GM12865 (cell line): ENCODE data around the gene NDRG3.
"Not testable (repeated sequence)": the region's sequence is repeated elsewhere in the genome, so short reads cannot be mapped to it uniquely, and the experiment has no call there.

ENCODE experiments used
- DNase-seq: peaks from one replicate; pipeline ENCODE4 v3.0.0; 2010; ENCODE audit warnings: low read depth
- H3K4me3 ChIP-seq: 2 replicates; pipeline ENCODE4 v1.5.1; 2011; ENCODE audit warnings: mild to moderate bottlenecking, low read depth, low read length, control low read depth
- TF ChIP-seq, protein P1 (sequence below): IDR thresholded peaks from 2 replicates; pipeline ENCODE4 v1.5.1; 2011; ENCODE audit warnings: low read length, control low read depth, low read depth, inconsistent platforms; ENCODE audit not compliant: insufficient read depth; ENCODE audit errors: missing control alignments

NDRG3 gene

DNA sequence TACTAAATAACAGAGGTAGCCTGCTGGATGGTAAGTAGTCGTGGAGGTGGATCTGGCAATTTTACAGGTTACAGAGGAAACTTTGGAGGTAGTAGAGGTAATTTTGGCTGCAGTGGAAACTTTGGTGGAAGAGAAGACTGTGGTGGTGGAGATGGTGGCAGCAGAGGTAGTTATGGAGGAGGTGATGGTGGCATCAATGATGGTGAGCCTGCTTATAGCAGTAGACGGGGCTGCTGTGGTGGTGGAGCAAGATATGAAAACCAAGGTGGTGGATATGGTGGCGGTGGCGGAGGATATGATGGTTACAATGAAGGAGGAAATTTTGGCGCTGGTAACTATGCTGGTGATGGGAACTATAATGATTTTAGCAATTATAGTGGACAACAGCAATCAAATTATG is 125.0 kb downstream of the NDRG3 start:
- TF ChIP-seq, protein P1, sequence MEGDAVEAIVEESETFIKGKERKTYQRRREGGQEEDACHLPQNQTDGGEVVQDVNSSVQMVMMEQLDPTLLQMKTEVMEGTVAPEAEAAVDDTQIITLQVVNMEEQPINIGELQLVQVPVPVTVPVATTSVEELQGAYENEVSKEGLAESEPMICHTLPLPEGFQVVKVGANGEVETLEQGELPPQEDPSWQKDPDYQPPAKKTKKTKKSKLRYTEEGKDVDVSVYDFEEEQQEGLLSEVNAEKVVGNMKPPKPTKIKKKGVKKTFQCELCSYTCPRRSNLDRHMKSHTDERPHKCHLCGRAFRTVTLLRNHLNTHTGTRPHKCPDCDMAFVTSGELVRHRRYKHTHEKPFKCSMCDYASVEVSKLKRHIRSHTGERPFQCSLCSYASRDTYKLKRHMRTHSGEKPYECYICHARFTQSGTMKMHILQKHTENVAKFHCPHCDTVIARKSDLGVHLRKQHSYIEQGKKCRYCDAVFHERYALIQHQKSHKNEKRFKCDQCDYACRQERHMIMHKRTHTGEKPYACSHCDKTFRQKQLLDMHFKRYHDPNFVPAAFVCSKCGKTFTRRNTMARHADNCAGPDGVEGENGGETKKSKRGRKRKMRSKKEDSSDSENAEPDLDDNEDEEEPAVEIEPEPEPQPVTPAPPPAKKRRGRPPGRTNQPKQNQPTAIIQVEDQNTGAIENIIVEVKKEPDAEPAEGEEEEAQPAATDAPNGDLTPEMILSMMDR = no peak
- DNase-seq = no peak
- no peak overlapping the region for H3K4me3 ChIP-seq

DNA sequence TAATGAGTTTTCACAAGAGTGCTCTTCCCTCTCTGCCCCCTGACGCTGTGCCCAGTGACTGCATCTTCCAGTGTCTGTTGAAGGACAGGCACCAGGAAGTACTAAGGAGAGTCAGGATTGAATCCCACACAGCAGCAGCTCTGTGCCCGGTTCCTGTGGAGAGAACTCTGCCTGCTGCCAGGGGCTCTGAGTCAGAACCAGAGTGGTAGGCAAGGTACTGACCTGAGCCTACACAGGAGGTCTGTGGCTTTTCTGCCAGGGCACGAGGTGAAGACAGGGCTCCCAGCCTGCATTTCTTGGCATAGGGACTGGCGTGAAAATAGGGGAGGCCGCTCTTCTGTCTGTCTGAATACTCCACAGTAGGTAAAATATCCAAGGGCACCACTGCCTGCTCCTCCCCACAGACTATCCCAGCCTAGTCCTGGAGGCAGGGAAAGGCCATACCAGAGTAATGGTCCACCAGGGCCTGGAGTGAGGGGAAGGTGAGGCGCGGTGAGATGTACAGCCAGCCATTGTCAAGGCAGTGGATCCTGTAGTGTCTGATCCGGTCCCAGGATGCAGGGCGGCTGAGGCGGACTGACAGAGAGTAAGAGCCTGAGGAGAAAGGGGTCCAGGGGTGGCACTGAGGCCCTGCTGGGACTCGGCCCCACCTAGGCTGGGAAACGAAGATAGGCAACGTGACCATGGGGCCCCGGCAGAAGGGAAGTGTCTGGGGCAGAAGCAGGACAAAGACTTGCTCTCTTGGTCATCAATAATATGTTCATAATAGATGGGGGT is 130.9 kb downstream of the NDRG3 start:
- no peak overlapping the region for H3K4me3 ChIP-seq
- no peak for DNase-seq
- TF ChIP-seq, protein P1 = no peak

DNA sequence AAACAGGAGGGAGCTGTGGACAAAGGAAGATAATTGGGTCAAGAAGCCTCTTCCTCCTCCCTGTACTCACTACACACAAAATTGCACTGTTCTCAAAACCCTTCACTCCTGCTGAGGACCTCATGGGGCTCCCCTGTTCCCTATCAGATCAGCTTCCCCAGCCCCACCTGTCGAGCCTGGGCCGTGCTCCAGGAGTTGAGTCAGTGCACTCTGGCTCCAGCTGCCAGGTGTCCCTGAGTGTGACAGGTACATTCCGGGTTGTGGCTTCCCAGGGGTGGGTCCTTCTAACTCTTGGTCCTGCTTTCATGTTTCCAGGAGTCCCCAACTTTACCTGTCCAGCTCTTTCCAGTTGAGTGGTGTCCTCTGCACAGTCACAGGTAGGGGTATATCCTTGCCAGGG is 131.9 kb downstream of the NDRG3 start:
- DNase-seq = no peak
- TF ChIP-seq, protein P1 = no peak
- H3K4me3 ChIP-seq = no peak overlapping the region

DNA sequence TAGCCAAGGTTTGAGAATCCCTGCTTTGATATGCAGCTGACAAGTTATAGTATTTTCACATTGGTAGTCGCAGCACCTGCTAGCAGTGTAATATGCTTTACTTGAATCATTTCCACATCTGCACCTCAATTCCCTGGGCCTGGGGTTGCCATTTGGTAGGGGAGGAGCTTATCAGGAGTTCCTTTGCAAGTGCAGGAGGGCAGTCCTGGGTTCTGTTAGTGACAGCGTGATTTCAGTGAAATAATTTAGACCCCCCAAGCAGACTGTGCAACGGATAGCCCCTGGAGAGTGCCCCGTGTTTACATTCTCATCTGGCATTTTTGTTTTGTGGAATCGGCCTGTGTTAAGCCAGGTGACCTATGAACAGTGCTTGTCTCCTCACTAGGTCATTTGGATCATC is 134.3 kb downstream of the NDRG3 start:
- H3K4me3 ChIP-seq = no peak overlapping the region
- TF ChIP-seq, protein P1 = no peak
- DNase-seq = no peak

DNA sequence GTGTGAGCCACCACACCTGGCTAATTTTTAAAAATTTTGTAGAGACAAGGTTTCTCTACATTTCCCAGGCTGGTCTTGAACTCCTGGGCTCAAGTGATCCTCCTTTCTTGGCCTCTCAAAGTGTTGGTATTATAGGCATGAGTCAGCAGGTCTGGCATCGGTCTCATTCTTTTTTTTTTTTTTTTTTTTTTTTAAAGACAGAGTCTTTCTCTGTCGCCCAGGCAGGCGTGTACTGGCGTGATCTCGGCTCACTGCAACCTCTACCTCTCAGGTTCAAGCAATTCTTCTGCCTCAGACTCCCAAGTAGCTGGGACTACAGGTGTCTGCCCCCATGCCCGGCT is 137.5 kb downstream of the NDRG3 start:
- not testable (repeated sequence) for DNase-seq, H3K4me3 ChIP-seq

DNA sequence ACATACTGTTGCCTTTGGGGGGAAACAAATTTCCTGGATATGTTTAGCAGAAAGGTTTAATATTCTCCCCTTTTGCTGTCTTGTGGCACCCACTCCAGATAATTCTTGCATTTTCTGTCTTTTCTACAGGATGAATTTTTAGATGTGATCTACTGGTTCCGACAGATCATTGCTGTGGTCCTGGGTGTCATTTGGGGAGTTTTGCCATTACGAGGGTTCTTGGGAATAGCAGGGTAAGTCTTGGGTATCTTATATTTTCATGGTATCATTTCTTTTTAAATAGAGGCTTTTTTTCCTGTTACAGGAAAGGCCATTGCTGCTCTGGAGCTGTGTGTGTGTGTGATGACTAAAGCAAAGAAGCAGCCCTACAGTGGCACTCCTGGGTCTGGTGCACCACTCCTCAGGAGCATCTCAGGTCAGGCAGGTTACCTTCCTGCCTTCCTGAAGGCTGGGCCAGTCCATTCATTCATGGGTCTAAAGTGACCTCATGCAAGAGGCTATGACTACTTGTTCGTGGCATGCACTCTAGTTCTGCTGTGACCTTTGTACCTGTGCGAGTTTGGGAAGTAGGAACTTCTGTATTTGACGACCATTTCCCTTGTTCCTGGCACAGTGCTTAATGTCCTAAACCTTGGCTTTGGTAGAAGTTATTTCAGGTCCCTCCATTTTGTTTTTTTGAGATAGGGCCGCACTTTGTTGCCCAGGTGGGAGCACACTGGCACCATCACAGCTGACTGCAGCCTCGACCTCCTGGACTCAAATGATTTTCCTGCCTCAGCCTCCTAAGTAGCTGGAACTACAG is 138.1 kb downstream of the NDRG3 start:
- TF ChIP-seq, protein P1 = no peak
- H3K4me3 ChIP-seq = 0 out of 2 replicates have a peak overlapping the region, but pooled peaks have one; percentile 99
- DNase-seq = no peak

DNA sequence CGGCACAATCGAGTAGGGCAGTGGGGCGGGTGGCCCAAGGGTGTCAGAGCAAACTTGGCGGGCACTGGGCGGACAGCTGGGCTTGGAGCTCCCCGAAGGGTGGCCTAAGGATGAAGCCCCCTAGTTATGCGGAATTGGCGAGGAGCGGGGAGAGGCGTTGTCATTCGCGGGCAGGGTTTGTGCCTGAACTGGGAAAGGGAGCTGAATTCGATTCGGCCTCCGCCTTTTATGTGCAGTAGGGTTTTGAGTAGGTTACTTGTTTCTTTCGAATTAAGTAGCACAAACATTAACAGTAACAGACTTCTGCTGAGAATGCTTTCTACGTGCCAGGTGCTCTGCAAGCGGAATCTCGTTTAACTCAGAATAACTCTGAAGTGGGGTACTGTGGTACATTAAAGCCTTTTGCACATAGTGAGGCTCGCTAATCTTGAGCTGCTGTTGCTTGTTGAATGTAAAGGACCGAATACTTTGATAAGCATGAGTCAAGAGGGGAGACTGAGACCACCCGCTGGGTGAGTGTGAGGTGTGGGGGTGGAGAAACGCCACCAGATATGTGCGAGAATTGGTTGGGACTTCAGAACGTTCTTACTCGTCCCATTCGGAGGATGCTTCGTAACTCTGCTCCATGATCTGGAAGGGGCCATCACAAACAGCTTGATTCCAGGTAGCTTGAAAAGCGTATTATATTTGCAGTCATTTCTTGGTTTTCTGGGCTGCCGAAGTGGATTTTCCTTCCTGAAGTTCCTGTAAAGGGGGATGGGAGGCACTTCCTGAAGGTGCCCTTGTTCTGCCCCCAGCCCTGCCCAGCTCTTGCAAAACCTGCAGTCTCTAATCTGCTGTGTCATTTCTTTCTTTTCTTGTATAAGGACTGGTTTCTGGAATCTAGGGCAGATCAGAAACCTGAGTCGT is 139.5 kb downstream of the NDRG3 start:
- peak overlapping the region; percentile 99 for H3K4me3 ChIP-seq
- TF ChIP-seq, protein P1 = no peak
- DNase-seq = peak; percentile 28
